GM10266 (cell line): ENCODE measurements around the gene TOMM40L.

Experiments used
- DNase-seq: peaks from one replicate; pipeline ENCODE4 v3.0.0; 2012; ENCODE audit errors: extremely low spot score
- TF ChIP-seq, protein P1 (sequence below): IDR thresholded peaks from 2 replicates; pipeline ENCODE4 v1.5.1; 2012; ENCODE audit warnings: mild to moderate bottlenecking, low read depth; ENCODE audit not compliant: control insufficient read depth, insufficient read depth; ENCODE audit errors: missing control alignments

TOMM40L gene

GRCh38 chr1:161261261-161262235 lies 35.7 kb downstream of the TOMM40L start:
- no peak for DNase-seq
- TF ChIP-seq, protein P1, sequence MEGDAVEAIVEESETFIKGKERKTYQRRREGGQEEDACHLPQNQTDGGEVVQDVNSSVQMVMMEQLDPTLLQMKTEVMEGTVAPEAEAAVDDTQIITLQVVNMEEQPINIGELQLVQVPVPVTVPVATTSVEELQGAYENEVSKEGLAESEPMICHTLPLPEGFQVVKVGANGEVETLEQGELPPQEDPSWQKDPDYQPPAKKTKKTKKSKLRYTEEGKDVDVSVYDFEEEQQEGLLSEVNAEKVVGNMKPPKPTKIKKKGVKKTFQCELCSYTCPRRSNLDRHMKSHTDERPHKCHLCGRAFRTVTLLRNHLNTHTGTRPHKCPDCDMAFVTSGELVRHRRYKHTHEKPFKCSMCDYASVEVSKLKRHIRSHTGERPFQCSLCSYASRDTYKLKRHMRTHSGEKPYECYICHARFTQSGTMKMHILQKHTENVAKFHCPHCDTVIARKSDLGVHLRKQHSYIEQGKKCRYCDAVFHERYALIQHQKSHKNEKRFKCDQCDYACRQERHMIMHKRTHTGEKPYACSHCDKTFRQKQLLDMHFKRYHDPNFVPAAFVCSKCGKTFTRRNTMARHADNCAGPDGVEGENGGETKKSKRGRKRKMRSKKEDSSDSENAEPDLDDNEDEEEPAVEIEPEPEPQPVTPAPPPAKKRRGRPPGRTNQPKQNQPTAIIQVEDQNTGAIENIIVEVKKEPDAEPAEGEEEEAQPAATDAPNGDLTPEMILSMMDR = no peak

DNA sequence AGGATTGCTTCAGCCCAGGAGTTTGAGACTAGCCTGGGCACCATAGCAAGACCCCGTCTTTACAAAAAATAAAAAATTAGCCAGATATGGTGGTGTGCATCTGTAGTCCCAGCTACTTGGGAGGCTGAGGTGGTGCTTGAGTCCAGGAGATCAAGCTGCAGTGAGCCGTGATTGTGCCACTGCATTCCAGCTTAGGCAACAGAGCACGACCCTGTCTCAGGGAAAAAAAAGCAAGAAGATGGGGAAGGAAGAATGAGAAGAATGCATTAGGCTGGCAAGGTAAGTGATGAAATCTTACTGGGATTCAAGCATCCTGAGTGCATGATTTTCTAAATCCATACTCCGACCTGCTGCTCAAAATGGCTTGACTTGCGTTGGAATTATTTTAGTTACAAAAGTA lies 39.4 kb downstream of the TOMM40L start:
- DNase-seq = no peak
- TF ChIP-seq, protein P1 = no peak

GRCh38 chr1:161266202-161266601 lies 40.3 kb downstream of the TOMM40L start:
- TF ChIP-seq, protein P1 = no peak
- DNase-seq = no peak

- DNase-seq = no peak
- TF ChIP-seq, protein P1 = no peak
Measured at GRCh38 chr1:161266836-161267235, 41.0 kb downstream of the TOMM40L start.

- TF ChIP-seq, protein P1 = no peak
- DNase-seq = no peak
Measured at GRCh38 chr1:161267321-161267720, 41.5 kb downstream of the TOMM40L start.

GRCh38 chr1:161273402-161273801 lies 47.5 kb downstream of the TOMM40L start:
- TF ChIP-seq, protein P1 = no peak
- DNase-seq = no peak

DNA sequence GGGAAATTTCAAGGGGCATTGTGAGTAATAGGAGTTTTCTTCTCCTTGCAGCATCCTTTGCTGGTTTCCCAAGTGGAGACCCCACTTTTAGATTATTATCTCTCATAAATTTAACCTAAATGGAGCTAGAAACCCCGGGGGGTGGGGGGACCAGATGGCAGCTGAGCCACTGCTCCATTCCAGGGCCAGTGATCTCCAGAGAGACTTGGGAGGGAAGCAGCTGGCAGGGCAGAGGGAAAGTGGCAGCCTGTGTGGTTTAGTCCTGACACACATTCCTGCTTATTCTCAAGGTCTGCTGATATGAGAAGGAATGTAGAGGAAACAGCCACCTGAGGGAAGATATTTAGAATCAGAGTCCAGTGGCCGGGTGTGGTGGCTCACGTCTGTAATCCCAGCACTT lies 49.0 kb downstream of the TOMM40L start:
- TF ChIP-seq, protein P1 = no peak
- DNase-seq = no peak
